HepG2 (cell line): Measurements from ENCODE around the gene STK24. TPM values are rescaled to one million over a fixed set of nuclear protein-coding genes. Genes with fewer than 3 reads are reported as not detected.
A peak's percentile ranks its signal among the peaks of the same experiment; 100 is the strongest.

Source experiments
- HMGA1 ChIP-seq: sonication (generic); formaldehyde crosslinking; conservative IDR thresholded peaks from 2 replicates; pipeline ENCODE4 v1.4.0; 2020; ENCODE audit warnings: missing genetic modification reagents
- ISX ChIP-seq: sonication (generic); formaldehyde crosslinking; conservative IDR thresholded peaks from 2 replicates; pipeline ENCODE4 v1.5.0; 2020; ENCODE audit warnings: missing genetic modification reagents
- JUN ChIP-seq: sonication (generic); formaldehyde crosslinking; IDR thresholded peaks from 2 replicates; pipeline ENCODE4 v1.4.0; 2020; ENCODE audit warnings: mild to moderate bottlenecking, missing genetic modification reagents
- NBN ChIP-seq: fragments of 450-650 bp; conservative IDR thresholded peaks from 2 replicates; pipeline ENCODE4 v1.6.1; 2017
- POLR2A ChIP-seq, 2 experiments: IDR thresholded peaks; 2 replicates each; pipeline ENCODE4 v1.6.1; 2011; ENCODE audit warnings: low read depth in 2 of 2, low read length in 2 of 2, mild to moderate bottlenecking in 1 of 2, moderate library complexity in 1 of 2; ENCODE audit not compliant: insufficient read depth in 1 of 2
- SKI ChIP-seq: fragments of 450-650 bp; IDR thresholded peaks from one replicate; pipeline ENCODE4 v1.6.1; 2018; ENCODE audit warnings: mild to moderate bottlenecking; ENCODE audit not compliant: partially characterized antibody
- TBP ChIP-seq: sonication (generic); formaldehyde crosslinking; IDR thresholded peaks from 2 replicates; pipeline ENCODE4 v1.5.0; 2020; ENCODE audit warnings: missing genetic modification reagents
- TSC22D2 ChIP-seq: sonication (generic); formaldehyde crosslinking; IDR thresholded peaks from 2 replicates; pipeline ENCODE4 v1.5.1; 2020; ENCODE audit warnings: missing genetic modification reagents, mild to moderate bottlenecking, borderline replicate concordance
- ZBTB42 ChIP-seq: sonication (generic); formaldehyde crosslinking; IDR thresholded peaks from 2 replicates; pipeline ENCODE4 v1.5.0; 2020; ENCODE audit warnings: mild to moderate bottlenecking, missing genetic modification reagents
- ZC3H13 ChIP-seq: sonication (generic); formaldehyde crosslinking; IDR thresholded peaks from 2 replicates; pipeline ENCODE4 v1.8.1; 2023; ENCODE audit warnings: mild to moderate bottlenecking, missing genetic modification reagents, moderate library complexity
- ZNF572 ChIP-seq: sonication (generic); formaldehyde crosslinking; IDR thresholded peaks from 2 replicates; pipeline ENCODE4 v1.5.1; 2020; ENCODE audit warnings: mild to moderate bottlenecking, missing genetic modification reagents
- ZNF768 ChIP-seq: sonication (generic); formaldehyde crosslinking; IDR thresholded peaks from 2 replicates; pipeline ENCODE4 v1.4.0; 2020; ENCODE audit warnings: missing genetic modification reagents
- ZNF772 ChIP-seq: sonication (generic); formaldehyde crosslinking; IDR thresholded peaks from 2 replicates; pipeline ENCODE4 v1.5.0; 2020; ENCODE audit warnings: mild to moderate bottlenecking, missing genetic modification reagents
- polyA plus RNA-seq, 8 experiments: library from polyadenylated mRNA; depleted of rRNA in 3 of 8; stranded (reverse) in 7 of 8; unstranded in 1 of 8; fragments of >200 nt; fragmentation: Illumina TruSeq in 4 of 8; extraction: Trizol in 4 of 8; gene quantifications; 2 replicates each; pipeline versions ENCODE4 v1.2.1 to v1.2.3, GENCODE V29; 2011 to 2016; ENCODE audit warnings: low read depth in 4 of 8, missing spikeins in 1 of 8, mixed read lengths in 1 of 8; ENCODE audit not compliant: insufficient read depth in 1 of 8
- total RNA-seq, 5 experiments: library from RNA; depleted of rRNA; stranded (reverse); fragments of >200 nt; fragmentation: Illumina TruSeq; extraction: Trizol; gene quantifications; 2 replicates each; pipeline ENCODE4 v1.2.3, GENCODE V29; 2016; ENCODE audit warnings: low read depth in 1 of 5
- TF ChIP-seq, protein P1 (sequence below): sonication (generic); formaldehyde crosslinking; IDR thresholded peaks from 2 replicates; pipeline ENCODE4 v1.4.0; 2020; ENCODE audit warnings: missing genetic modification reagents, mild to moderate bottlenecking, borderline replicate concordance
- TF ChIP-seq, protein P2 (sequence below): sonication (generic); formaldehyde crosslinking; IDR thresholded peaks from 2 replicates; pipeline ENCODE4 v1.4.0; 2020; ENCODE audit warnings: missing genetic modification reagents
- TF ChIP-seq, protein P3 (sequence below): IDR thresholded peaks from 2 replicates; pipeline ENCODE4 v1.6.1; 2016; ENCODE audit warnings: low read depth
- TF ChIP-seq, protein P4 (sequence below): sonication (generic); formaldehyde crosslinking; IDR thresholded peaks from 2 replicates; pipeline ENCODE4 v1.5.1; 2020; ENCODE audit warnings: mild to moderate bottlenecking, missing genetic modification reagents, moderate library complexity
- TF ChIP-seq, protein P5 (sequence below): sonication (generic); formaldehyde crosslinking; IDR thresholded peaks from 2 replicates; pipeline ENCODE4 v1.5.1; 2020; ENCODE audit warnings: mild to moderate bottlenecking, moderate library complexity, missing genetic modification reagents

STK24 gene
- total and polyA plus RNA-seq, 2 of the 13 experiments (the other 11 are each of a cell fraction or from before 2014, with no cell fraction given): 51.3 to 73.0 TPM

DNA sequence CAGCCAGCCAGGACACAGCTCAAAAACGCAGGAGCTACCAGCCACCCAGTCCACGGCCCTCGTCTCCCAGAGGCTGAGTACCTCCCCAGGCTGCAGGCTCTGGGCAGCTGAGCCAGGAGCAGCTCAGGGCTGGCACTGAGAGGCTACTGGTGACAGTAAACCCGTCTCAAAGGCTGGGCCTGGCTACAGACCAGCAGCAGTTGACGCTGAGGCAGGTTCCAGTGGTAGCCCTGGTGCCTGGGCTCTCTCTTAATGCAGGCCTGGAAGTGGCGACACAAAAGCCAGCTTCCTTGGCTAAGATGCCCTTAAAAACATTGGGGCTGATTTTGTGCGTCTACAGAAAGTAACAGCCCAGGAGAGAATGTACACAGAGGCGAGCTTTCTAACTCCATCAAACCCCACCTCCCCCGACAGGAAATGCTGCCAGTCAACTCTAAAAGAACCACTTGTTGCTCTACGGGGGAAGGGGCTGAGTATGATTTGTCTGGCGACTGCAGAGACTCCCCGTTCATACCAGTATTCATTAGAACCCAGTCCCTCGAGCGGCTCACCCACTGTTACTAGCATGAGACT lies 126.3 kb downstream of the STK24 start (continued):
- TF ChIP-seq, protein P1, sequence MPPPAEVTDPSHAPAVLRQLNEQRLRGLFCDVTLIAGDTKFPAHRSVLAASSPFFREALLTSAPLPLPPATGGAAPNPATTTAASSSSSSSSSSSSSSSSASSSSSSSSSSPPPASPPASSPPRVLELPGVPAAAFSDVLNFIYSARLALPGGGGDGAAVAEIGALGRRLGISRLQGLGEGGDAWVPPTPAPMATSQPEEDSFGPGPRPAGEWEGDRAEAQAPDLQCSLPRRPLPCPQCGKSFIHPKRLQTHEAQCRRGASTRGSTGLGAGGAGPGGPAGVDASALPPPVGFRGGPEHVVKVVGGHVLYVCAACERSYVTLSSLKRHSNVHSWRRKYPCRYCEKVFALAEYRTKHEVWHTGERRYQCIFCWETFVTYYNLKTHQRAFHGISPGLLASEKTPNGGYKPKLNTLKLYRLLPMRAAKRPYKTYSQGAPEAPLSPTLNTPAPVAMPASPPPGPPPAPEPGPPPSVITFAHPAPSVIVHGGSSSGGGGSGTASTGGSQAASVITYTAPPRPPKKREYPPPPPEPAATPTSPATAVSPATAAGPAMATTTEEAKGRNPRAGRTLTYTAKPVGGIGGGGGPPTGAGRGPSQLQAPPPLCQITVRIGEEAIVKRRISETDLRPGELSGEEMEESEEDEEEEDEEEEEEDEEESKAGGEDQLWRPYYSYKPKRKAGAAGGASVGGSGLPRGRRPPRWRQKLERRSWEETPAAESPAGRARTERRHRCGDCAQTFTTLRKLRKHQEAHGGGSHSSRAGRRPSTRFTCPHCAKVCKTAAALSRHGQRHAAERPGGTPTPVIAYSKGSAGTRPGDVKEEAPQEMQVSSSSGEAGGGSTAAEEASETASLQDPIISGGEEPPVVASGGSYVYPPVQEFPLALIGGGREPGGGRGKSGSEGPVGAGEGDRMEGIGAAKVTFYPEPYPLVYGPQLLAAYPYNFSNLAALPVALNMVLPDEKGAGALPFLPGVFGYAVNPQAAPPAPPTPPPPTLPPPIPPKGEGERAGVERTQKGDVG (CRISPR knock-in tag): 0 out of 2 replicates have a peak, but pooled peaks have one; percentile 55
- TF ChIP-seq, protein P2, sequence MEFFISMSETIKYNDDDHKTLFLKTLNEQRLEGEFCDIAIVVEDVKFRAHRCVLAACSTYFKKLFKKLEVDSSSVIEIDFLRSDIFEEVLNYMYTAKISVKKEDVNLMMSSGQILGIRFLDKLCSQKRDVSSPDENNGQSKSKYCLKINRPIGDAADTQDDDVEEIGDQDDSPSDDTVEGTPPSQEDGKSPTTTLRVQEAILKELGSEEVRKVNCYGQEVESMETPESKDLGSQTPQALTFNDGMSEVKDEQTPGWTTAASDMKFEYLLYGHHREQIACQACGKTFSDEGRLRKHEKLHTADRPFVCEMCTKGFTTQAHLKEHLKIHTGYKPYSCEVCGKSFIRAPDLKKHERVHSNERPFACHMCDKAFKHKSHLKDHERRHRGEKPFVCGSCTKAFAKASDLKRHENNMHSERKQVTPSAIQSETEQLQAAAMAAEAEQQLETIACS (CRISPR knock-in tag): no peak
- TF ChIP-seq TSC22D2 (CRISPR knock-in tag) (no peak), ISX (no peak), ZNF572 (CRISPR knock-in tag) (0 out of 2 replicates have a peak, but pooled peaks have one; percentile 86), ZNF768 (peak; percentile 23; the same call in 1 of the 2 replicates), ZC3H13 (CRISPR knock-in tag) (0 out of 2 replicates have a peak, but pooled peaks have one; percentile 47), NBN (no peak), JUN (CRISPR knock-in tag) (no peak), ZBTB42 (CRISPR knock-in tag) (no peak), ZNF772 (CRISPR knock-in tag) (no peak), SKI (no peak), HMGA1 (CRISPR knock-in tag) (no peak), TBP (no peak), POLR2A (IDR thresholded peaks at IDR 0.05; ENCODE audit: insufficient read depth in 1 of 2, low read depth in 2 of 2, low read length in 2 of 2) (peak in 1 of 2 experiments; percentile 59; a peak in 3 of 4 replicates)
- TF ChIP-seq, protein P3, sequence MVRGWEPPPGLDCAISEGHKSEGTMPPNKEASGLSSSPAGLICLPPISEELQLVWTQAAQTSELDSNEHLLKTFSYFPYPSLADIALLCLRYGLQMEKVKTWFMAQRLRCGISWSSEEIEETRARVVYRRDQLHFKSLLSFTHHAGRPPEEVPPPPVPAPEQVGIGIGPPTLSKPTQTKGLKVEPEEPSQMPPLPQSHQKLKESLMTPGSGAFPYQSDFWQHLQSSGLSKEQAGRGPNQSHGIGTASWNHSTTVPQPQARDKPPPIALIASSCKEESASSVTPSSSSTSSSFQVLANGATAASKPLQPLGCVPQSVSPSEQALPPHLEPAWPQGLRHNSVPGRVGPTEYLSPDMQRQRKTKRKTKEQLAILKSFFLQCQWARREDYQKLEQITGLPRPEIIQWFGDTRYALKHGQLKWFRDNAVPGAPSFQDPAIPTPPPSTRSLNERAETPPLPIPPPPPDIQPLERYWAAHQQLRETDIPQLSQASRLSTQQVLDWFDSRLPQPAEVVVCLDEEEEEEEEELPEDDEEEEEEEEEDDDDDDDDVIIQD (CRISPR knock-in tag): no peak
- TF ChIP-seq, protein P4, sequence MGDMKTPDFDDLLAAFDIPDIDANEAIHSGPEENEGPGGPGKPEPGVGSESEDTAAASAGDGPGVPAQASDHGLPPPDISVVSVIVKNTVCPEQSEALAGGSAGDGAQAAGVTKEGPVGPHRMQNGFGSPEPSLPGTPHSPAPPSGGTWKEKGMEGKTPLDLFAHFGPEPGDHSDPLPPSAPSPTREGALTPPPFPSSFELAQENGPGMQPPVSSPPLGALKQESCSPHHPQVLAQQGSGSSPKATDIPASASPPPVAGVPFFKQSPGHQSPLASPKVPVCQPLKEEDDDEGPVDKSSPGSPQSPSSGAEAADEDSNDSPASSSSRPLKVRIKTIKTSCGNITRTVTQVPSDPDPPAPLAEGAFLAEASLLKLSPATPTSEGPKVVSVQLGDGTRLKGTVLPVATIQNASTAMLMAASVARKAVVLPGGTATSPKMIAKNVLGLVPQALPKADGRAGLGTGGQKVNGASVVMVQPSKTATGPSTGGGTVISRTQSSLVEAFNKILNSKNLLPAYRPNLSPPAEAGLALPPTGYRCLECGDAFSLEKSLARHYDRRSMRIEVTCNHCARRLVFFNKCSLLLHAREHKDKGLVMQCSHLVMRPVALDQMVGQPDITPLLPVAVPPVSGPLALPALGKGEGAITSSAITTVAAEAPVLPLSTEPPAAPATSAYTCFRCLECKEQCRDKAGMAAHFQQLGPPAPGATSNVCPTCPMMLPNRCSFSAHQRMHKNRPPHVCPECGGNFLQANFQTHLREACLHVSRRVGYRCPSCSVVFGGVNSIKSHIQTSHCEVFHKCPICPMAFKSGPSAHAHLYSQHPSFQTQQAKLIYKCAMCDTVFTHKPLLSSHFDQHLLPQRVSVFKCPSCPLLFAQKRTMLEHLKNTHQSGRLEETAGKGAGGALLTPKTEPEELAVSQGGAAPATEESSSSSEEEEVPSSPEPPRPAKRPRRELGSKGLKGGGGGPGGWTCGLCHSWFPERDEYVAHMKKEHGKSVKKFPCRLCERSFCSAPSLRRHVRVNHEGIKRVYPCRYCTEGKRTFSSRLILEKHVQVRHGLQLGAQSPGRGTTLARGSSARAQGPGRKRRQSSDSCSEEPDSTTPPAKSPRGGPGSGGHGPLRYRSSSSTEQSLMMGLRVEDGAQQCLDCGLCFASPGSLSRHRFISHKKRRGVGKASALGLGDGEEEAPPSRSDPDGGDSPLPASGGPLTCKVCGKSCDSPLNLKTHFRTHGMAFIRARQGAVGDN (CRISPR knock-in tag): peak; percentile 50
- TF ChIP-seq, protein P5, sequence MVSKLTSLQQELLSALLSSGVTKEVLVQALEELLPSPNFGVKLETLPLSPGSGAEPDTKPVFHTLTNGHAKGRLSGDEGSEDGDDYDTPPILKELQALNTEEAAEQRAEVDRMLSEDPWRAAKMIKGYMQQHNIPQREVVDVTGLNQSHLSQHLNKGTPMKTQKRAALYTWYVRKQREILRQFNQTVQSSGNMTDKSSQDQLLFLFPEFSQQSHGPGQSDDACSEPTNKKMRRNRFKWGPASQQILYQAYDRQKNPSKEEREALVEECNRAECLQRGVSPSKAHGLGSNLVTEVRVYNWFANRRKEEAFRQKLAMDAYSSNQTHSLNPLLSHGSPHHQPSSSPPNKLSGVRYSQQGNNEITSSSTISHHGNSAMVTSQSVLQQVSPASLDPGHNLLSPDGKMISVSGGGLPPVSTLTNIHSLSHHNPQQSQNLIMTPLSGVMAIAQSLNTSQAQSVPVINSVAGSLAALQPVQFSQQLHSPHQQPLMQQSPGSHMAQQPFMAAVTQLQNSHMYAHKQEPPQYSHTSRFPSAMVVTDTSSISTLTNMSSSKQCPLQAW (CRISPR knock-in tag): peak; percentile 43; the same call in 1 of the 2 replicates
